SK-N-MC (cell line): ENCODE measurements around the gene LRP1-AS.

Experiments
- DNase-seq: peaks from one replicate; pipeline ENCODE4 v3.0.0-alpha.2; 2011; ENCODE audit warnings: low read depth, low spot score
- H3K27ac ChIP-seq: fragments of 200-600 bp; sonication (generic); 2 replicates; pipeline ENCODE4 v1.5.1; 2016; ENCODE audit warnings: mixed run types
- H3K36me3 ChIP-seq: fragments of 200-600 bp; sonication (generic); 2 replicates; pipeline ENCODE4 v1.6.1; 2017; ENCODE audit warnings: antibody characterized with exemption, low read length, mixed read lengths; ENCODE audit not compliant: insufficient read depth
- H3K4me3 ChIP-seq: fragments of 200-600 bp; sonication (generic); 2 replicates; pipeline ENCODE4 v1.5.1; 2016
- H3K9ac ChIP-seq: fragments of 200-600 bp; sonication (generic); 2 replicates; pipeline ENCODE4 v1.8.0; 2017; ENCODE audit warnings: mixed run types, mixed read lengths; ENCODE audit not compliant: insufficient read length
- H3K9me3 ChIP-seq: fragments of 200-600 bp; sonication (generic); 2 replicates; pipeline ENCODE4 v1.6.1; 2017; ENCODE audit warnings: low read depth, mild to moderate bottlenecking, antibody characterized with exemption, low read length, moderate library complexity, mixed read lengths
- EZH2 ChIP-seq: fragments of 200-600 bp; sonication (generic); IDR thresholded peaks from one replicate; pipeline ENCODE4 v1.6.1; 2017; ENCODE audit warnings: antibody characterized with exemption
- FOXP2 ChIP-seq: optimal IDR thresholded peaks from 2 replicates; pipeline ENCODE3; 2011; ENCODE audit warnings: mild to moderate bottlenecking, moderate library complexity; ENCODE audit not compliant: insufficient read depth; ENCODE audit errors: extremely low read length, control extremely low read depth
- POLR2AphosphoS5 ChIP-seq: IDR thresholded peaks from 2 replicates; pipeline ENCODE4 v1.6.1; 2012; ENCODE audit warnings: mild to moderate bottlenecking, low read depth, low read length, borderline replicate concordance

Gene LRP1-AS

DNA sequence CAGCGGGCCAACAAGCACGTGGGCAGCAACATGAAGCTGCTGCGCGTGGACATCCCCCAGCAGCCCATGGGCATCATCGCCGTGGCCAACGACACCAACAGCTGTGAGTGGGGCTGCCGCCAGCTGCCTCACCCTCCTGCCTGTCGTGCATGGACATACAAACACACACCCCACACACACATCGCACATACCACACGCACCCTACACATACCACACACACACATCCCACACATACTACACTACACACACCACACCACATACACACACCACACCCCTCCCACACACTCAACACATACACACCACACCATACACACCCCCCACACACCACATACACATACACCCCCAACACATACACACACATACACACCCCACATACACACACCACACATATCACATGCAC lies 44.0 kb upstream of the LRP1-AS start:
- no peak for DNase-seq
- TF ChIP-seq POLR2AphosphoS5 (no peak), FOXP2 (no peak), EZH2 (no peak)
- no peak overlapping the region for H3K27ac ChIP-seq

DNA sequence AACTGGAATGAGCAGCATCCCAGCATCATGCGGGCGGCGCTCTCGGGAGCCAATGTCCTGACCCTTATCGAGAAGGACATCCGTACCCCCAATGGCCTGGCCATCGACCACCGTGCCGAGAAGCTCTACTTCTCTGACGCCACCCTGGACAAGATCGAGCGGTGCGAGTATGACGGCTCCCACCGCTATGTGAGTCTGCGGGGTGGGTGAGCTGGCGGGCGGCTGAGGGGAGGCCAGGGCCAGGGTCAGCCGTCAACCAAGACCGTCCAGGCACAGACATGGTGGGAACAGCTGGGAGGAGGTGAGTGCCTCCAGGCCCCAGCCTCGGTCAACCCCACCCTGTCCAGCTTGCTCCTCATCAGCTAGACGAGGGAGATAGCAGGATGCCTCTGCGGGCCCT lies 43.4 kb upstream of the LRP1-AS start:
- Histone ChIP-seq H3K36me3 (peaks cover 54% of the 10 kb centered on the region; the same call in 1 of the 2 replicates), H3K9me3 (no peaks in the 10 kb centered on the region), H3K27ac (no peak overlapping the region), H3K9ac (no peak overlapping the region), H3K4me3 (no peak overlapping the region)
- no peak for DNase-seq
- TF ChIP-seq EZH2: no peak
- no peak for TF ChIP-seq POLR2AphosphoS5
- TF ChIP-seq FOXP2: no peak

More for the DNA sequence above, 44.0 kb upstream of the LRP1-AS start:
- Histone ChIP-seq H3K36me3 (peaks cover 54% of the 10 kb centered on the region; the same call in 1 of the 2 replicates), H3K9me3 (no peaks in the 10 kb centered on the region), H3K9ac (no peak overlapping the region), H3K4me3 (no peak overlapping the region)

GRCh38 chr12:57190037-57190436 lies 42.6 kb upstream of the LRP1-AS start:
- DNase-seq: no peak
- Histone ChIP-seq H3K27ac (peak overlapping the region; percentile 55), H3K9ac (no peak overlapping the region), H3K4me3 (no peak overlapping the region), H3K36me3 (peaks cover 52% of the 10 kb centered on the region; the same call in 1 of the 2 replicates), H3K9me3 (no peaks in the 10 kb centered on the region)
- TF ChIP-seq EZH2: no peak

GRCh38 chr12:57188090-57188425 lies 40.6 kb upstream of the LRP1-AS start:
- H3K36me3 ChIP-seq: peaks cover 38% of the 10 kb centered on the region; the same call in 1 of the 2 replicates
- TF ChIP-seq FOXP2 (no peak), POLR2AphosphoS5 (no peak), EZH2 (no peak)
- no peak overlapping the region for H3K27ac ChIP-seq
- H3K9ac ChIP-seq: no peak overlapping the region
- DNase-seq: no peak
- no peak overlapping the region for H3K4me3 ChIP-seq
- no peaks in the 10 kb centered on the region for H3K9me3 ChIP-seq

GRCh38 chr12:57187222-57188089 lies 40.0 kb upstream of the LRP1-AS start:
- no peak for DNase-seq
- no peak overlapping the region for H3K27ac ChIP-seq
- H3K9me3 ChIP-seq: no peaks in the 10 kb centered on the region
- peaks cover 34% of the 10 kb centered on the region; the same call in 1 of the 2 replicates for H3K36me3 ChIP-seq
- H3K4me3 ChIP-seq: no peak overlapping the region
- no peak overlapping the region for H3K9ac ChIP-seq
- TF ChIP-seq POLR2AphosphoS5 (no peak), FOXP2 (no peak), EZH2 (no peak)

DNA sequence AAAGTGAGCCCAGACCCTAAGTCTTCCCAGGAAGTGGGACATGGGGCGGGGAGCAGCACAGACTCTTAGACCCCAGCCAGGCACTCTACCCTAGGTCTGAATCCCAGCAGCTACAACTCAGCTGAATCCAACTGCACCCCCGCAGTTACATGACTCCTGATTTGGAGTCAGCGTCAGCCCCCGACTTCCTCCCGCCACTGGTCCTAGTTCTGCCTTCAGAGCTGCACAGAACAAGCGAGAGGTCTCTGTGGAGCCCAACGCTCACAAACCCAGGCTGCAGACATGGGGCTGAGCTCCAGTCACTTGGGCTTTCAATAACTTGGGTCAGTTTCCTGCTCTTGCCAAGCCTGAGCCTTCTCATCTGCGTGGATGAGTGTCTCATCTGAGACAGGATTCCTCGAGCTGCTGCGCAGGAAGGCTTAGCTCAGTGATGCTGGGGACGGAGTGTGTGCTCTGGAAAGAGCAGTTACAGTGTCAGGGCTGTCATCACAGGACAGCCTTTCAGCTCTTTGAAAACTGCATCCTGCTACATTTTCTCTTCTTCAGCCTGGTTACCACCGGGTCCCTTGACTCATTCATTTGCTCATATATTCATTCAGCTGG lies 38.6 kb upstream of the LRP1-AS start:
- DNase-seq: no peak
- TF ChIP-seq POLR2AphosphoS5 (no peak), FOXP2 (no peak), EZH2 (no peak)
- Histone ChIP-seq H3K9ac (no peak overlapping the region), H3K27ac (no peak overlapping the region), H3K4me3 (no peak overlapping the region), H3K36me3 (peaks cover 20% of the 10 kb centered on the region; the same call in 1 of the 2 replicates), H3K9me3 (no peaks in the 10 kb centered on the region)

DNA sequence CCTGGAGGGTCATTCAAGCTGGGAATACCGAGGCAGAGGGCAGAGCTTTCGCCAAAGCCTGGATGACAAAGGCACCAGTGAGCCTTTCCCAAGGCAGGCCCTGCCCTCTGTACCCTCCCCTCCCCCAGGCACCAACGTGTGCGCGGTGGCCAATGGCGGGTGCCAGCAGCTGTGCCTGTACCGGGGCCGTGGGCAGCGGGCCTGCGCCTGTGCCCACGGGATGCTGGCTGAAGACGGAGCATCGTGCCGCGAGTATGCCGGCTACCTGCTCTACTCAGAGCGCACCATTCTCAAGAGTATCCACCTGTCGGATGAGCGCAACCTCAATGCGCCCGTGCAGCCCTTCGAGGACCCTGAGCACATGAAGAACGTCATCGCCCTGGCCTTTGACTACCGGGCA lies 38.0 kb upstream of the LRP1-AS start:
- Histone ChIP-seq H3K4me3 (no peak overlapping the region), H3K9ac (no peak overlapping the region), H3K9me3 (no peaks in the 10 kb centered on the region), H3K27ac (no peak overlapping the region), H3K36me3 (peaks cover 17% of the 10 kb centered on the region; the same call in 1 of the 2 replicates)
- TF ChIP-seq FOXP2: no peak
- no peak for TF ChIP-seq POLR2AphosphoS5
- TF ChIP-seq EZH2: no peak
- DNase-seq: no peak

DNA sequence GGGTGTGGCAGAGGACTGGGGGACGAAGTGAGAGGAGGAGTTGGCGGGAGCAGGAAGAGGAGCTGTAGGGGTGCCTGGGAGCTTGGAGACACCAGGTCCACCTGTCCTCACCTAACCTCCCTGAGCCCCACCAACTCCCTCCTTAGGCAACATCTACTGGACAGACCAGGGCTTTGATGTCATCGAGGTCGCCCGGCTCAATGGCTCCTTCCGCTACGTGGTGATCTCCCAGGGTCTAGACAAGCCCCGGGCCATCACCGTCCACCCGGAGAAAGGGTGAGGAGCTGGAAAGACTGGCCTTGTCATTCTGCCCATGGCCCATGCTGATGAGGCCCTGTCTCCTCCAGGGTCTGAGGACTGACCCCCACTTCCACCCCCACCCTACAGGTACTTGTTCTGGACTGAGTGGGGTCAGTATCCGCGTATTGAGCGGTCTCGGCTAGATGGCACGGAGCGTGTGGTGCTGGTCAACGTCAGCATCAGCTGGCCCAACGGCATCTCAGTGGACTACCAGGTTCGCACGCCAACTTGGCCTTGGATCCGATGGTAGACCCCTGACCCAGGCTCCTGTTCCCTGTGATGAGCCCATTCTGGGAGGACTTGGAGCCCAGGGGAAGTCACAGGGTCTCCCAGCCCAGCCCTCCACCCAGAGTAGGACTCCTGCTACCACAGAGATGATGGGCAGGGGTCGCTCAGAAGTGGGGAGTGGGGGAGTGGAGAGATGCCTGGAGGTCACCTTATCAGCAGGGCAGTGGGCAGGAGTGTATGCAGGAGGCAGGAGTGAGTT lies 36.7 kb upstream of the LRP1-AS start:
- Histone ChIP-seq H3K36me3 (peaks cover 23% of the 10 kb centered on the region; the same call in 1 of the 2 replicates), H3K9ac (no peak overlapping the region), H3K4me3 (no peak overlapping the region), H3K9me3 (no peaks in the 10 kb centered on the region), H3K27ac (no peak overlapping the region)
- no peak for DNase-seq
- TF ChIP-seq FOXP2 (no peak), POLR2AphosphoS5 (no peak), EZH2 (no peak)
